Measurements from ENCODE around the gene RPS3. TPM values are rescaled to one million over a fixed set of nuclear protein-coding genes. Genes with fewer than 3 reads are reported as not detected.
"Not testable (repeated sequence)": the region's sequence is repeated elsewhere in the genome, so short reads cannot be mapped to it uniquely, and the experiment has no call there.

Gene RPS3
- total RNA-seq, 2 donors from 2014 or later, result 921 to 1,114 TPM

DNA sequence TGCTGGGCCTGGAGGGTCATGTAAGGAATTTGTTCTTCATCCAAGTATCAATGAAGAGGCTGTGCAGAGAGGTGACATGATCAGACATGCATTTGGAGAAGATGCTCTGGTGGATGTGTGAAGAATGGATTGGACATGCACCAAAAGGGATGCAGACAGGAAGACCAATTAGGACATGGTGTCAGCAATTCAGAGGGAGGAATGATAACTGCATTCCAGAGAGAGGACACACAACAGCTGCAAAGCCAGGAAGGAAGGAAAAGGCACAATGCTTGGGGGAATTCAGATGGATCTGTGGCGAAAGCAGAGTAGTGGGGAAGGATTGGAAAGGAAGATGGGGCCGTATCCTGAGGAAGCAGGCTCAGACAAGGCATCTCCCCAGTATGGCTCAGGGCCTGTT, 42.7 kb upstream of the RPS3 start:
- no peaks in the 10 kb centered on the region for H3K36me3 ChIP-seq (replicated peaks in 1 of 2; ENCODE audit: insufficient read depth in 1 of 2, low read depth in 2 of 2)
- DNase-seq, result no peak
- 78 to 81% methylated on average over 2 of the region's 2 CpGs for WGBS, 2 donors
- H3K9me3 ChIP-seq, result no peaks in the 10 kb centered on the region
- no peak for ATAC-seq
- intact Hi-C loops (cut with DNase I), result no loop called here
- TF ChIP-seq, protein P1, sequence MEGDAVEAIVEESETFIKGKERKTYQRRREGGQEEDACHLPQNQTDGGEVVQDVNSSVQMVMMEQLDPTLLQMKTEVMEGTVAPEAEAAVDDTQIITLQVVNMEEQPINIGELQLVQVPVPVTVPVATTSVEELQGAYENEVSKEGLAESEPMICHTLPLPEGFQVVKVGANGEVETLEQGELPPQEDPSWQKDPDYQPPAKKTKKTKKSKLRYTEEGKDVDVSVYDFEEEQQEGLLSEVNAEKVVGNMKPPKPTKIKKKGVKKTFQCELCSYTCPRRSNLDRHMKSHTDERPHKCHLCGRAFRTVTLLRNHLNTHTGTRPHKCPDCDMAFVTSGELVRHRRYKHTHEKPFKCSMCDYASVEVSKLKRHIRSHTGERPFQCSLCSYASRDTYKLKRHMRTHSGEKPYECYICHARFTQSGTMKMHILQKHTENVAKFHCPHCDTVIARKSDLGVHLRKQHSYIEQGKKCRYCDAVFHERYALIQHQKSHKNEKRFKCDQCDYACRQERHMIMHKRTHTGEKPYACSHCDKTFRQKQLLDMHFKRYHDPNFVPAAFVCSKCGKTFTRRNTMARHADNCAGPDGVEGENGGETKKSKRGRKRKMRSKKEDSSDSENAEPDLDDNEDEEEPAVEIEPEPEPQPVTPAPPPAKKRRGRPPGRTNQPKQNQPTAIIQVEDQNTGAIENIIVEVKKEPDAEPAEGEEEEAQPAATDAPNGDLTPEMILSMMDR (IDR thresholded peaks at IDR 0.05), result no peak
- TF ChIP-seq POLR2A (IDR thresholded peaks at IDR 0.05), result no peak
- peaks cover 9% of the 10 kb centered on the region for H3K4me1 ChIP-seq
- H3K27ac ChIP-seq, result no peak overlapping the region
- no peaks in the 10 kb centered on the region for H3K27me3 ChIP-seq
- H3K4me3 ChIP-seq, result no peak overlapping the region

DNA sequence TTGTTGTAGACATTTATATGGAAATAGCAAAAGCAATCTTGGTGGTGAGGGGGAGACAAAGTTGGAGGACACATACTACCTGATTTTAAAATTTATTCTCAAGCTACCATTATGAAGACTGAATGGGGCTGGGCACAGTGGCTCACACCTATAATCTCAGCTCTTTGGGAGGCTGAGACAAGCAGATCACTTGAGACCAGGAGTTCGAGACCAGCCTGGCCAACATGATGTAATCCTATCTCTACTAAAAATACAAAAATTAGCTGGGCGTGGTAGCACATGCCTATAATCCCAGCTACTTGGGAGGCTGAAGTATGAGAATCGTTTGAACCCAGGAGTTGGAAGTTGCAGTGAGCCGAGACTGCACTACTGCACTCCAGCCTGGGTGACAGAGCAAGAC, 37.0 kb upstream of the RPS3 start:
- H3K27ac ChIP-seq; H3K4me3 ChIP-seq; H3K4me1 ChIP-seq; H3K9me3 ChIP-seq; H3K36me3 ChIP-seq (replicated peaks in 1 of 2; ENCODE audit: insufficient read depth in 1 of 2, low read depth in 2 of 2); DNase-seq; intact Hi-C loops (cut with DNase I); H3K27me3 ChIP-seq; ATAC-seq: not testable (repeated sequence)
- 75 to 81% methylated on average over 4 of the region's 4 CpGs for WGBS, 2 donors

DNA sequence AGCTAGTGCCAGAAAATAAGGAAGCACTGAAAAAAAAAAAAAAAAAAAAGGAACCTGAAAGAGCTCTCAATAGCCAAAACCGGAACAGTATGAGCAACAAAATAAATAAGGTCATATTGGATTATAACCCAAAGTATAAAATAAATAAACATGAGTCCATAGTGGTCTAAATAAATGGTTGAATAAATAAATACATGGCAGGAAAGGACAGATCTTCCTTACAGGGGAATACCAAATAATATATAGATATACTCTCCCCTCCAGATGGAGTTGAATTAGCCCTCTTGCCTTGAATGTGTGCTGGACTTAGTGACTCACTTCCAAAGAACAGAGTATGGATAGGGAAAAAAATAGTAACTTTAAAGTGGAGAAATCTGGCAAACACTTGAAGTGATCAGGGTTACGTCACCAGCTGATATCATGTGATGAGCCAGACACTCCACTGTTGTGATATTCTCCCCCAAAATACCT, 33.6 kb upstream of the RPS3 start:
- ATAC-seq, result no peak
- no peaks in the 10 kb centered on the region for H3K36me3 ChIP-seq (replicated peaks in 1 of 2; ENCODE audit: insufficient read depth in 1 of 2, low read depth in 2 of 2)
- DNase-seq, result no peak
- H3K4me1 ChIP-seq, result no peaks in the 10 kb centered on the region
- WGBS, 2 donors, result 54 to 64% methylated on average over 2 of the region's 2 CpGs
- no peaks in the 10 kb centered on the region for H3K27me3 ChIP-seq
- TF ChIP-seq POLR2A (IDR thresholded peaks at IDR 0.05), result no peak
- H3K27ac ChIP-seq, result peak overlapping the region in 1 of 4 donors; percentile 40
- H3K9me3 ChIP-seq, result no peaks in the 10 kb centered on the region
- intact Hi-C loops (cut with DNase I), result no loop called here
- H3K4me3 ChIP-seq, result no peak overlapping the region

GRCh38 chr11:75366826-75367225, 32.5 kb upstream of the RPS3 start:
- H3K9me3 ChIP-seq; intact Hi-C loops (cut with DNase I); H3K36me3 ChIP-seq (replicated peaks in 1 of 2; ENCODE audit: insufficient read depth in 1 of 2, low read depth in 2 of 2); H3K4me3 ChIP-seq; H3K4me1 ChIP-seq; DNase-seq; H3K27ac ChIP-seq; H3K27me3 ChIP-seq; ATAC-seq: not testable (repeated sequence)
- WGBS, 2 donors, result 72 to 82% methylated on average over 5 of the region's 5 CpGs

DNA sequence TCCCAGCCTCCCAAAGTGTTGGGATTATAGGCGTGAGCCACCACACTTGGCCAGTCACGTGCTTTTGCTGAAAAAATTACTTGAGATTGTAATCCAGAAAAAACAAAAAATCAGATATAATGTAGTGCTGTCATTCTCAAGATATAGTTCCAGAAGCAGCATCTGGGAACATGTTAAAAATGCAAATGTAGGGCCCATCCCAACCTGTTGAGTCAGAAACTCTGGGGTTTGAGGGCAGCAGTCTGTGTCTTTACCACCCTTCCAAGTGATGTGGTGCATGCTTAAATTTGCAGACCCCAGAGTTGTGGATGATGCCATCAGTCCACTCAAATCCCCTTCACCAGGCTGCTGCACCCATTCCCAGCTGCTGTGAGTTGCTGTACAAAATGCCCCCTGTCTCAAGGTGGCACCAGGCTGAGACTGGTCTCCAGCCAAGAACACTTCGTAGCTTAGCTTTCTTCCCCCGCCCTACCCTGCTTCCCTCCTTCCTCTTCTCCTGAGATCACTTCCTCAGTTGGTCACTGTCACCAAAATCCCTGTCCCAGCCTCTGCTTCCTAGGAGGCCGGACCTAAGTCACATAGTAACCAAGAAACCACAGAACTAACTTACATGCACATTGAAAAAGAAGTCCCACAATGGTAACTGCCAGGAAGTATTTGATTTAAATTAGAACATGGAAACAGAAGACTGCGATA, 29.6 kb upstream of the RPS3 start:
- Histone ChIP-seq H3K27me3 (no peaks in the 10 kb centered on the region), H3K4me1 (no peaks in the 10 kb centered on the region), H3K4me3 (no peak overlapping the region), H3K9me3 (no peaks in the 10 kb centered on the region), H3K27ac (no peak overlapping the region), H3K36me3 (replicated peaks in 1 of 2; ENCODE audit: insufficient read depth in 1 of 2, low read depth in 2 of 2) (no peaks in the 10 kb centered on the region)
- ATAC-seq (no peak), DNase-seq (peak in 1 of 4 donors; percentile 48)
- 73 to 83% methylated on average over 6 of the region's 6 CpGs for WGBS, 2 donors
- intact Hi-C loops (cut with DNase I), result no loop called here
- no peak for TF ChIP-seq POLR2A (IDR thresholded peaks at IDR 0.05)
- TF ChIP-seq, protein P1 (IDR thresholded peaks at IDR 0.05), result no peak

DNA sequence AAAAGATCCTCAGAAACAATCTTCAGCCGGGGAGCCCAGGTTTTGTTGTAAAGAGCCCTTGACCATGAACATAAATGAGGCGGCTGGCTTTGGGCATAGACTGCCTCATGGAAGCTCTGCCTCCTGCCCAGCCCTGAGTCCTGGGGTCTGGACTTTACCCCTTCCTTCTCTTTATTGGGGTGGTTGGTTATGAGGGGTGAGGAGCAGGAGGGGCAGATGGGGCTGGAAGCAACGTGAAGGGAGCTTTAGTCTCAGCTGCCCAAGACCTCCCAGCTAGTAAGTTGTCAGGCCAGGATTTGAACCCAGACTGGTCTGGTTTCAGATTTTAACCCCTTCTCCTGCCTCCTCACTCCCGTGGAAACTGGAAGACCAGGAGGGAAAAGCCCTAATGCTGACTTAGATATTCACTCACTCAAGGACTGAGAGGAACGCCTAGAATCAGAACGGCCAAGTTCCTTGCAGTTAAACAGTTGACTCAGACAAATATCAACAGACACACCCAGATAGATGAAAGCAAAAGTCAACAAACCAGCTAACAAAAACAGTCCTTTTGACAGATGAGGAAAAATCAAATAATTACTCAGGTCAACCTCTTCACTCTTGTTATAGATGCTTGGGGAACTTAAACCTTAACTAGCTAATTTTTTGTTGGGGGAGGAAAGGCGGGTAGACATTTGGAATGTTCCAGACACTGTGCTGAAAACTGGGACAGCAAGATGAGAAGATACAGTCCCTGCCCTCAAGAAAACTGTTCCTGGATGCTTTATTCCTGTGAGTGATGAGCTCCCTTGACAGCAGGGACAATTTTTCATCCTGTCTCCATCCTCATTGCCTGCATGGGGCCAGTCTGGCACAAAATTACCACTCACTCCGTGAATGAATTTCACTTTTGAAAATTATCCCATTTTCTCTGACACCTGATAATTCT, 27.1 kb upstream of the RPS3 start:
- H3K4me1 ChIP-seq, result no peaks in the 10 kb centered on the region
- no peak overlapping the region for H3K4me3 ChIP-seq
- no peaks in the 10 kb centered on the region for H3K9me3 ChIP-seq
- no peaks in the 10 kb centered on the region for H3K27me3 ChIP-seq
- ATAC-seq, result no peak
- H3K36me3 ChIP-seq (replicated peaks in 1 of 2; ENCODE audit: insufficient read depth in 1 of 2, low read depth in 2 of 2), result no peaks in the 10 kb centered on the region
- H3K27ac ChIP-seq, result no peak overlapping the region
- intact Hi-C loops (cut with DNase I), result no loop called here
- 50% methylated on average over 8 of the region's 8 CpGs for WGBS, 2 donors
- no peak for TF ChIP-seq POLR2A (IDR thresholded peaks at IDR 0.05)
- TF ChIP-seq, protein P1 (IDR thresholded peaks at IDR 0.05), result no peak
- no peak for DNase-seq
